BJ (cell line): ENCODE measurements around the gene KRT10. TPM values are rescaled to one million over a fixed set of nuclear protein-coding genes. Genes with fewer than 3 reads are reported as not detected.

Experiments
- CTCF ChIA-PET: fragments of 350-600 bp; formaldehyde crosslinking; extraction: SDS; loops from one replicate; lab custom pipeline; 2021; ENCODE audit warnings: antibody characterized with exemption, inconsistent platforms; lab: Yijun Ruan, JAX
- POLR2A ChIA-PET: fragments of 300-600 bp; sonication (Branson Sonifier 250); formaldehyde crosslinking; extraction: SDS; loops from one replicate; lab custom pipeline; 2021; ENCODE audit warnings: antibody characterized with exemption; lab: Charles Lee
- DNase-seq: peaks from one replicate; pipeline ENCODE4 v3.0.0-alpha.2; 2011; ENCODE audit warnings: low read depth
- H3K27me3 ChIP-seq: 2 replicates; pipeline ENCODE4 v1.6.0; 2011; ENCODE audit warnings: low read length; ENCODE audit not compliant: control insufficient read depth, insufficient read depth
- H3K36me3 ChIP-seq: 2 replicates; pipeline ENCODE4 v1.5.1; 2011; ENCODE audit warnings: low read length; ENCODE audit not compliant: control insufficient read depth, insufficient read depth
- H3K4me3 ChIP-seq: 2 replicates; pipeline ENCODE4 v1.5.1; 2011; ENCODE audit warnings: low read depth, mild to moderate bottlenecking, control low read depth, low read length
- polyA plus RNA-seq: library from polyadenylated mRNA; depleted of rRNA; stranded (reverse); fragments of >200 nt; gene quantifications from 2 replicates; pipeline ENCODE4 v1.2.3, GENCODE V29; 2011
- TF ChIP-seq, protein P1 (sequence below): IDR thresholded peaks from 2 replicates; pipeline ENCODE4 v1.5.1; 2011; ENCODE audit warnings: low read depth, mild to moderate bottlenecking, control low read depth, inconsistent platforms, low read length, moderate library complexity; ENCODE audit not compliant: insufficient read depth

The KRT10 gene
- polyA plus RNA-seq, 1 experiment: 6.4 TPM

DNA sequence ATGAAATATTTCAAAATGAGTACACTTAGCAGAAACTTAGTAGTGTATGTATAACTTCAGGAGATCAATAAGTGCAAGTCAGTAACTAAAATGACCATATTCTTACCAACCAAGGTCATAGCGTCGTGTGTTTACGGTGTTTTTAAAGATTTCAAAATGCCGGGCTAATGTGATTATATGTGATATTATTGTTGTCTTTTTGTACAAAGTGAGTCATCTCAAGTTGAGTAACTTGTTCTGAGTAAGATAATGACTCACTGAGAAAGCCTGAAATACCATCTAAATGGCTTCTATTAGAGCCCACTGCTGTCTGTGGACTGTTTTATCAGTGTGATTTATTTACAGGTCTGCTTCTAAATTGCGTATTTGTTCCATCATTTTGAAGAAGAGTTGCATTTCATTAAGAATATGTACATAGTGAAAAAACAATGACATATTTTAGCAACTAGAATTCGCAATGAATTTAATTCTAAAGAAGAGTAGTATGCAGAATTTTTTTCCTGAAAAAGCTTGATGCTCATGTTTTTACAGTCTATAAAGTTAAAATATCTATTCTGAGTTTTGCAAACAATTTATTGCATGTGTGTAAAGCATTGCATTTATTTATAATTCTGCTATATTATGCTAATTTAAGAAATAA lies 31.9 kb upstream of the KRT10 start:
- Histone ChIP-seq H3K4me3 (no peak overlapping the region), H3K27me3 (no peaks in the 10 kb centered on the region), H3K36me3 (no peaks in the 10 kb centered on the region)
- ChIA-PET CTCF (interaction anchor here (0.7 to 9.8 kb wide), 10 partner anchors 9 to 810 kb away, joined by 3 to 217 read pairs (median 22); no protein-coding TSS in a partner anchor), POLR2A (no interaction called here)
- peak; percentile 87 for DNase-seq
- TF ChIP-seq, protein P1, sequence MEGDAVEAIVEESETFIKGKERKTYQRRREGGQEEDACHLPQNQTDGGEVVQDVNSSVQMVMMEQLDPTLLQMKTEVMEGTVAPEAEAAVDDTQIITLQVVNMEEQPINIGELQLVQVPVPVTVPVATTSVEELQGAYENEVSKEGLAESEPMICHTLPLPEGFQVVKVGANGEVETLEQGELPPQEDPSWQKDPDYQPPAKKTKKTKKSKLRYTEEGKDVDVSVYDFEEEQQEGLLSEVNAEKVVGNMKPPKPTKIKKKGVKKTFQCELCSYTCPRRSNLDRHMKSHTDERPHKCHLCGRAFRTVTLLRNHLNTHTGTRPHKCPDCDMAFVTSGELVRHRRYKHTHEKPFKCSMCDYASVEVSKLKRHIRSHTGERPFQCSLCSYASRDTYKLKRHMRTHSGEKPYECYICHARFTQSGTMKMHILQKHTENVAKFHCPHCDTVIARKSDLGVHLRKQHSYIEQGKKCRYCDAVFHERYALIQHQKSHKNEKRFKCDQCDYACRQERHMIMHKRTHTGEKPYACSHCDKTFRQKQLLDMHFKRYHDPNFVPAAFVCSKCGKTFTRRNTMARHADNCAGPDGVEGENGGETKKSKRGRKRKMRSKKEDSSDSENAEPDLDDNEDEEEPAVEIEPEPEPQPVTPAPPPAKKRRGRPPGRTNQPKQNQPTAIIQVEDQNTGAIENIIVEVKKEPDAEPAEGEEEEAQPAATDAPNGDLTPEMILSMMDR: no peak

DNA sequence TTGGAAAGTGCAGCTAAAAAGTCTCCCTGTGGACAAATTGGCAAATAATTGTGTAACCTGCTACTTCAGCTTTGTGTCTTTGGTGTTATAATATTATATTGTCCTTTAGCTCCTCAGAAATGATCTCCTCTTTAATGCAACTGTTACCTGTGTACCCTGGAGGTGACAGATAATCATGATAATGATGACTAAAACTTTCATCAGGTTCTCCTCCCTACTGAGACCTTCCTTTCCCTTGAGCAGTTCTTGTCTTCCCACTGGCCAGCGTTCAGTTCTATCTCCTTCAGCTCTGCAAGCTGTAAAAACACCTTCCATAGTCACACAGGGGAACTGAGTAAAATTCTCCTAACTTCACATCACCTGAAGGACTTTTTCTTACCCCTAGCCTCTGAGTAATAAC lies 29.9 kb upstream of the KRT10 start:
- Histone ChIP-seq H3K4me3 (no peak overlapping the region), H3K27me3 (no peaks in the 10 kb centered on the region), H3K36me3 (no peaks in the 10 kb centered on the region)
- ChIA-PET POLR2A (no interaction called here), CTCF (interaction anchor here (1.1 to 3.2 kb wide), 6 partner anchors 13 to 813 kb away, joined by 4 to 12 read pairs (median 6); no protein-coding TSS in a partner anchor)
- no peak for DNase-seq
- TF ChIP-seq, protein P1: no peak

DNA sequence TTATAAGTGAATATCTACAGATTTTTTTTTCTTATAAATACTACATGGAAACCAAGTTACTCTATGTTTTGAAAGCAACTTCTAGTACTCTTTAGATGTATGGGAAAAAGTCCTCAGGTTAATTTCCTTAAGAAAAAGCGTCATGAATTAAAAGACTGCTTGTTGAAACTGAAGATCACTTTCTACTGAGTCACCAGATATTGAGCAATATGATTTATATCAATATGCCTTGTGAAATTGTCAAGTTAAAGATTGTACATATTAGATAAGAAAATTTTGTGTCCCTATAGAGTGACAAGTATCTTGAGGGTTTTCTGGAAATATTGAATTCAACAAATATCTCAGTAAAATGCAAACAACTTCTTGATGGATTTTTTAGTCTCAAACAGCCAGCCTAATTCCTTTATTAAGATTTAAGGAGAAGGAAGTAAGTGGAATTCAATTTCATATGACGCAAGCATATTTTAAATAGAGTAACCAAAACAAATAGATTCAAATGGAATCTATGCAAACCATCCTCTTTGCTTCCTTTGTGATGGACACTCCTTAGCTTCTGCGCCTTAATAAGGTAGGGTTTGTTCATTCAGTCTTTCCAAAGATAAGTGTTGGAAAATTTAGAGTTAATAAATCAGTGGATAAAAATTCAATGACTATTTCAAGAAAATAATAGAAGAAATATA lies 28.0 kb upstream of the KRT10 start:
- no peaks in the 10 kb centered on the region for H3K36me3 ChIP-seq
- ChIA-PET CTCF (interaction anchor here (1.1 to 3.2 kb wide), 3 partner anchors 699 to 814 kb away, joined by 3 to 12 read pairs (median 10); no protein-coding TSS in a partner anchor), POLR2A (no interaction called here)
- no peak for DNase-seq
- H3K4me3 ChIP-seq: no peak overlapping the region
- H3K27me3 ChIP-seq: no peaks in the 10 kb centered on the region
- TF ChIP-seq, protein P1: no peak

DNA sequence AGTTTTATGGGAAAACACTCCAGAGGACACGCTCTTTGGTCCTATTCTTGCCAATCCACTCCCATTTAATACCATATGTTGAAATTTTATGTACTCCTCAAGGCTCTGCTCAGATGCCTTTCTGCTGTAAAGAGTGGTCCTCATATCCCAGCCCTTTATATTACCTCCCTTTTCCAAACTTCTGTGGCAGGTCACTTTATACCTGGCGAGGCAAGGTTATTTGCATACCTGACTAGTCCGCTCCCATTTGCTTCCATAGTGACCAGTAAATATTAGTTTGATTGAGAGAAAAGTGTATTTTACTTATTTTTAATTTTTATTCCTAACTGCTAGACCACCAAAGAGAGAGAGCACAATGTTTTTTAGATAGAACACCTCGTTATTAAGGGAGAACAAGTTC lies 27.3 kb upstream of the KRT10 start:
- ChIA-PET CTCF (interaction anchor here (2.0 kb wide), 1 partner anchor 699 kb away, joined by 10 read pairs; no protein-coding TSS in a partner anchor), POLR2A (no interaction called here)
- H3K27me3 ChIP-seq: no peaks in the 10 kb centered on the region
- DNase-seq: no peak
- no peak overlapping the region for H3K4me3 ChIP-seq
- TF ChIP-seq, protein P1: no peak
- H3K36me3 ChIP-seq: no peaks in the 10 kb centered on the region

DNA sequence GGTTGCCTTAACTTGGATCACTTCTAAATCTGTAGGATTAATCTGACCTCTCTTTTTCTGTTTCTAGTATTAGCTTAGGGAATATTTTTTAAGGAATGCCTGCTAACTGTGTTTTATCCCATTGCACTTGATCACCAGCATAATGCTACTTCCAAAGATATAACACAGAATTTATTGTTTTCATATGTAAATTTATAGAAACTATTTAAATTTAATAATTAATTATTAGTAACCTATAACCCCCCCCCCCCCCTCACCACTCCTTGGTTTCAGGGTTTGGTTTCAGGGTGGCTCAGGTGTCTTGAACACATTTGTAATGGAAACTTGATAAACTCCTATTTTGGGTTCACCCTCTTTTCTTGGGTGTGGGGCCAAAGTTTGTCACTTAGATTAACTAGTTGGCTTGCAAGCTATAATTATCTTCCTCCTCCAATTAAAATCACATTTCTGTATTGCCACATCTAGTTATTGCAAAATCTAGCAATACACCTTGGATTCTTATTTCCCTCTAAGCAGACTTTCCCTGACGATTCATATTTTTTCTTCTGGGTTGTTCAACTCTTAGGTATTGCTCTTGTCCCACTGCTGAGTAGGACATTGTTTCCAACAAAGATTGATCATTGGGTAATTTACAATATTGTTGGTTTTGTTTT lies 26.3 kb upstream of the KRT10 start:
- H3K4me3 ChIP-seq: no peak overlapping the region
- ChIA-PET CTCF (interaction anchor here (0.9 to 2.4 kb wide), 5 partner anchors 649 to 814 kb away, joined by 3 to 8 read pairs (median 6); no protein-coding TSS in a partner anchor), POLR2A (no interaction called here)
- H3K36me3 ChIP-seq: no peaks in the 10 kb centered on the region
- H3K27me3 ChIP-seq: no peaks in the 10 kb centered on the region
- DNase-seq: no peak
- TF ChIP-seq, protein P1: no peak
